Nephron (organoid): ENCODE measurements around the gene SMOC1.

Source experiments
- H3K27ac Mint-ChIP-seq, 3 experiments: 2 replicates each; pipeline ENCODE4 v1.8.0; 2020; ENCODE audit warnings: mixed read lengths in 3 of 3, mild to moderate bottlenecking in 2 of 3, moderate library complexity in 1 of 3
- H3K27me3 Mint-ChIP-seq: 2 replicates; pipeline ENCODE4 v1.8.0; 2021; ENCODE audit warnings: low read depth, mild to moderate bottlenecking, moderate library complexity, mixed read lengths
- H3K36me3 Mint-ChIP-seq: 2 replicates; pipeline ENCODE4 v1.8.0; 2020; ENCODE audit warnings: low read depth, mixed read lengths
- H3K4me1 Mint-ChIP-seq: 2 replicates; pipeline ENCODE4 v1.8.0; 2020; ENCODE audit warnings: mixed read lengths
- H3K4me3 Mint-ChIP-seq, 3 experiments: 2 replicates each; pipeline ENCODE4 v1.8.0; 2020; ENCODE audit warnings: mild to moderate bottlenecking in 3 of 3, mixed read lengths in 3 of 3, moderate library complexity in 2 of 3
- H3K9me3 Mint-ChIP-seq: 2 replicates; pipeline ENCODE4 v1.8.0; 2020; ENCODE audit warnings: mixed read lengths
- TF ChIP-seq, protein P1 (sequence below), 3 experiments: fragments of 200-600 bp; sonication (generic); IDR thresholded peaks; one replicate each; pipeline ENCODE4 v1.5.0; 2021; ENCODE audit warnings: antibody characterized with exemption in 3 of 3; ENCODE audit not compliant: unreplicated experiment in 3 of 3

Gene SMOC1

DNA sequence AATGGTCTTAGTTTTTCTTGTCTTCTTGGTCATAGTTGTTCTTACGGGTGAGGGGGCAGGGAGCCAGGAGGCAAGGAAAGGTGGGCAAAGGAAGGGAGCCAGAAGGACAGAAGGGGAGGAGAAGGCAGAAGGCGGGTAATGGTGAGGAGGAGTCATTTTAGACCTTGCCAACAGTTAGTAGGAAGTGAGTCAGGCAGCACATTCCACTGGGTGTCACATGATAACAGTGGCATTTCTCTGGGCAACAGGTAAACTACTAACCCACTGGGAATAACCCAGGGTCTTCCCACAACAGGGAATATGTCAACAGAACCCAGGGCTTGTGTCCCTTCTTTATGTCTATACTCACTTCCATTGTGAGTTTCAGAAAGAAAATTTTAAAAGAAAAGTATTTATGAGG, 181.9 kb downstream of the SMOC1 start:
- no peak overlapping the region for H3K4me3 Mint-ChIP-seq
- H3K27me3 Mint-ChIP-seq = peaks cover 17% of the 10 kb centered on the region
- no peaks in the 10 kb centered on the region for H3K4me1 Mint-ChIP-seq
- no peak overlapping the region for H3K27ac Mint-ChIP-seq
- no peaks in the 10 kb centered on the region for H3K36me3 Mint-ChIP-seq
- TF ChIP-seq, protein P1, sequence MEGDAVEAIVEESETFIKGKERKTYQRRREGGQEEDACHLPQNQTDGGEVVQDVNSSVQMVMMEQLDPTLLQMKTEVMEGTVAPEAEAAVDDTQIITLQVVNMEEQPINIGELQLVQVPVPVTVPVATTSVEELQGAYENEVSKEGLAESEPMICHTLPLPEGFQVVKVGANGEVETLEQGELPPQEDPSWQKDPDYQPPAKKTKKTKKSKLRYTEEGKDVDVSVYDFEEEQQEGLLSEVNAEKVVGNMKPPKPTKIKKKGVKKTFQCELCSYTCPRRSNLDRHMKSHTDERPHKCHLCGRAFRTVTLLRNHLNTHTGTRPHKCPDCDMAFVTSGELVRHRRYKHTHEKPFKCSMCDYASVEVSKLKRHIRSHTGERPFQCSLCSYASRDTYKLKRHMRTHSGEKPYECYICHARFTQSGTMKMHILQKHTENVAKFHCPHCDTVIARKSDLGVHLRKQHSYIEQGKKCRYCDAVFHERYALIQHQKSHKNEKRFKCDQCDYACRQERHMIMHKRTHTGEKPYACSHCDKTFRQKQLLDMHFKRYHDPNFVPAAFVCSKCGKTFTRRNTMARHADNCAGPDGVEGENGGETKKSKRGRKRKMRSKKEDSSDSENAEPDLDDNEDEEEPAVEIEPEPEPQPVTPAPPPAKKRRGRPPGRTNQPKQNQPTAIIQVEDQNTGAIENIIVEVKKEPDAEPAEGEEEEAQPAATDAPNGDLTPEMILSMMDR (IDR thresholded peaks at IDR 0.05; ENCODE audit: unreplicated experiment in 3 of 3) = no peak
- no peaks in the 10 kb centered on the region for H3K9me3 Mint-ChIP-seq

DNA sequence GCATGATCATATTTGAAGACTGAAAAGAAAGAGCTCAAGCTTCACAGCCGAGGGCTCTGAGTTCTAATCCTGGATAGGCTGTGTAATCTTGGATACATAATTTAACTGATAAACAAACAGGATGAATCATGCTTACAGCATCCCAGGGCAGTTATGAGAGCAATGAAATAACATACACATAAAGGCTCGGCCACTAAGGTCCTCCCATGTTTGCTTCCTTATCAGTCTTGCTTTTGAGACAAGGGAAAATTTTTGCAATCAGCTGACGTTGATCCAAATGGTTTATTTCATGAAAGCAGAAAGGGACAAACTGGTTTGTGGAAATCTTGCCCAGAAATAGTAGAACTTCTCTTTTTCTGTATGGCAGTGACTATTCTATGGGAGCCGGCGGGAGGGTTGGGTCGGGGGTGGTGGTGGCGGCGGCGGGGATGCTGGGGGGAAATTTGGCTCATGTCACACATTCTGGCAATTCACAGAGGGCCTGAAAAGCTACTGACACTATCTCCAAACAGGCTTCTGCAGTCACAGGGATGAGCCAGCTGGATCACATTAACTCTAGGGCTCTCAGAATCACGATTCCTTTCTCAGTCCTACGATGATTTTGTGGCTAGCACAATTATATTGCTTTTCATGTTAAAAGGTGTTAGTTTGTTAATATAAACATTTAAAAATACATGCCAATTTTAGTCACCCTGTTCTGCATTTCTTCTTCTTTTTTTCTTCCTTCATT, 185.1 kb downstream of the SMOC1 start:
- no peaks in the 10 kb centered on the region for H3K4me1 Mint-ChIP-seq
- no peak overlapping the region for H3K27ac Mint-ChIP-seq
- no peak overlapping the region for H3K4me3 Mint-ChIP-seq
- H3K9me3 Mint-ChIP-seq = no peaks in the 10 kb centered on the region
- TF ChIP-seq, protein P1 (IDR thresholded peaks at IDR 0.05; ENCODE audit: unreplicated experiment in 3 of 3) = no peak
- peaks cover 17% of the 10 kb centered on the region for H3K27me3 Mint-ChIP-seq
- H3K36me3 Mint-ChIP-seq = no peaks in the 10 kb centered on the region

DNA sequence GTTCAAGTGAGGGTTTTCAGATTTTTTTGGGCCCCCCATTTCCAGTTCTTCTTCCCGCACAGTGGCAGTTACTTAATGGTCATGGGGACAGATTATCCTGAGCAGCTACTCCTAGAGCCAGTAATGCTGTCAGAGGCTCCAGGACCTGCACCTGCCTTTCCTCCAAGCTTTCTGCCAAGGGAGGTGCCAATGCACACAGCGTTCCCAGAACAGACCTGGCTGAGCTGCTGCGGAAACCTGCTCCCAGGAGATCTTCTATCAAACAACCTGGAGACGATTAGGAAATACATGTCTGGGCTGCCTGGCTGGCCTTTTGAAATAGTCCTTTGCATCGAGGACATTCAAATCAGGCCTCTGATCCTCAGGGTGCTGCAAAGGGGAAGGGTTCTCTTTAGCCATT, 188.6 kb downstream of the SMOC1 start:
- Mint-ChIP-seq H3K27me3 (peaks cover 14% of the 10 kb centered on the region), H3K36me3 (no peaks in the 10 kb centered on the region), H3K4me3 (no peak overlapping the region), H3K4me1 (no peaks in the 10 kb centered on the region), H3K9me3 (no peaks in the 10 kb centered on the region), H3K27ac (no peak overlapping the region)
- TF ChIP-seq, protein P1 (IDR thresholded peaks at IDR 0.05; ENCODE audit: unreplicated experiment in 3 of 3) = no peak

DNA sequence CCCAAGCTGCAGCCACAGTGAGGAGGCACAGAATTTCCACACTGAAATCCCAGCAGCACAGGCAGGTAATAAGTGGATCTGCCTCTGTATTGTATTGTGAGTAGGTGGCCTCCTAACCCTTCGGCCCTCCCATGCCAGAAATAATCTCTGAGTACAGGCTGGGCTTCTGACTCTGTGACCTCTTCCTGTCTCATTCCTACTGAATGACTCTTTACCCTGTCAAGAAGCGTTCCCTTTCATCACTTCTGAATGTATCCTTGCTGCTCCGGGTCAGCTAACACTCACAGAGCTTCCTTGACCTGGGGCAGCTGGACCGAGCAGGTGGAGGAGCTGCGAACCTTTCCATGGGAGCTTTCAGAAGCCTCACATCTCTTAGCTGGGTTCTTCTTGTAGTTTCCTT, 190.0 kb downstream of the SMOC1 start:
- H3K4me3 Mint-ChIP-seq = no peak overlapping the region
- H3K4me1 Mint-ChIP-seq = no peaks in the 10 kb centered on the region
- H3K36me3 Mint-ChIP-seq = no peaks in the 10 kb centered on the region
- peaks cover 18% of the 10 kb centered on the region for H3K27me3 Mint-ChIP-seq
- no peak overlapping the region for H3K27ac Mint-ChIP-seq
- TF ChIP-seq, protein P1 (IDR thresholded peaks at IDR 0.05; ENCODE audit: unreplicated experiment in 3 of 3) = no peak
- H3K9me3 Mint-ChIP-seq = no peaks in the 10 kb centered on the region

DNA sequence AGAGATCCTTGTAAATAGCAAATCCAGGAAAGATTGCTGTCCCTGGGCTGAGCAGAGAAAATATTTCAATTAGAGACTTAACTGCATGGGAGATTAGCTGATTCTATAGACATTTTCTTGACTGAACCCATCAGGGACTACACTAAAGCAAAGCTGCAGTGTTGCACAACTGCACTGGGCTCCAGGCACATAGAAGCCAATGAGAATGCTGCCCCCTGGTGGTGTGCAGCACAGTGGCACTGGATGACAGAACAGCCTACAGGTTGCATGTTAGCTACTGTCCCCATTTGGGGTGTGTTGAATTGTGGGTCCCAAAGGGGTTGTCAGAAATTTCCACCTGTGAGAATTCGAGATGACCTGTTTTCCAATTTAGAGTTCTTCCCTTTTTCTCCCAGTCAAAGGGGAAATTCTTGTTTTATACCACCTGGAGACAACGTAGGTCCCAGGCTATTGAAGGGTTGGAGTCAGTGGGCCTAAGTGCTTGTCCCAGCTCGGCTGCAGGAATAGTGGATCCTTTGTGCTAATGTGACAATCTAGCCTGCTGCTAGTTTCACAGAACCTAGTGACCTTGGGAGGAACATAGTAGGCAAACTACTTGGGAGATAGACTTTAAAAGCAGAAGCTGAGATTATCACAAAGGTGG, 194.8 kb downstream of the SMOC1 start:
- Mint-ChIP-seq H3K27ac (no peak overlapping the region), H3K27me3 (peaks cover 17% of the 10 kb centered on the region), H3K4me3 (no peak overlapping the region), H3K36me3 (no peaks in the 10 kb centered on the region), H3K9me3 (no peaks in the 10 kb centered on the region), H3K4me1 (no peaks in the 10 kb centered on the region)
- TF ChIP-seq, protein P1 (IDR thresholded peaks at IDR 0.05; ENCODE audit: unreplicated experiment in 3 of 3) = peak; percentile 61 to 66 (median 65)

DNA sequence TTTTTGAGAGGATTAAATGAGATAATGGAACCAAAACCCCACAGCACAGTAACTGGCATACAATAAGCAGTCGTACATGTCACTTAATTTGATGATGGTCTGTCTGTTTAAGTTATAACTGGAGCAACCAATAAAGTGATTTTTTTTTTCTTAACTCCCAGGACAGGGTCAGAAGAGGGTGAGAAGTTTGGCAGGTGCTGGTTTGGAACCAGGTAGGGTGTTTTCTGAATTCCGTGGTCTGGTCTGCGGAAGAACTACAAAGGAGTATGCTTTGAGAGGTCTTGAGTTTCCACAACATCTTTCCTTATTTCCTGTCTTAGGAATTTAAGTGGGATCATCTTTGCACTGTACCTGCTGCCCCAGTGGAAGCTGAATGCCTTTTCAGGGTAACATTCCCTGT, 197.8 kb downstream of the SMOC1 start:
- Mint-ChIP-seq H3K36me3 (no peaks in the 10 kb centered on the region), H3K4me3 (no peak overlapping the region), H3K27me3 (peaks cover 17% of the 10 kb centered on the region), H3K4me1 (no peaks in the 10 kb centered on the region), H3K9me3 (no peaks in the 10 kb centered on the region), H3K27ac (no peak overlapping the region)
- TF ChIP-seq, protein P1 (IDR thresholded peaks at IDR 0.05; ENCODE audit: unreplicated experiment in 3 of 3) = no peak
